Activated CD8-positive, alpha-beta T cell treated with anti-CD3 and anti-CD28 coated beads for 36 hours (primary cell): Measurements from ENCODE around the gene RGL1. TPM values are rescaled to one million over a fixed set of nuclear protein-coding genes. Genes with fewer than 3 reads are reported as not detected.
A peak's percentile ranks its signal among the peaks of the same experiment; 100 is the strongest.

Experiments
- ATAC-seq: fragments of 200-7000 bp; cut with Tn5 transposase; one replicate; pipeline ENCODE4 v1.10.0; 2021; ENCODE audit warnings: mild to moderate bottlenecking, moderate library complexity
- CTCF ChIA-PET: fragments of 350-600 bp; sonication (Branson Sonifier 250); formaldehyde crosslinking; loops from one replicate; lab custom pipeline; 2021; ENCODE audit warnings: antibody characterized with exemption; lab: Charles Lee
- POLR2A ChIA-PET: fragments of 350-600 bp; sonication (Branson Sonifier 250); formaldehyde crosslinking; loops from one replicate; lab custom pipeline; 2021; ENCODE audit warnings: antibody characterized with exemption; lab: Charles Lee
- DNase-seq: peaks from one replicate; pipeline ENCODE4 v3.0.0-alpha.2; 2020
- H3K27ac Mint-ChIP-seq: one replicate; pipeline ENCODE4 v1.8.0; 2021; ENCODE audit warnings: mild to moderate bottlenecking, mixed read lengths
- H3K27me3 Mint-ChIP-seq: one replicate; pipeline ENCODE4 v1.8.0; 2021; ENCODE audit warnings: mixed read lengths
- H3K36me3 Mint-ChIP-seq: one replicate; pipeline ENCODE4 v1.8.0; 2021; ENCODE audit warnings: low read depth, mixed read lengths
- H3K4me1 Mint-ChIP-seq: one replicate; pipeline ENCODE4 v1.8.0; 2021; ENCODE audit warnings: low read depth, mixed read lengths
- H3K4me3 Mint-ChIP-seq: one replicate; pipeline ENCODE4 v1.8.0; 2021; ENCODE audit warnings: mild to moderate bottlenecking, moderate library complexity, mixed read lengths
- H3K9me3 Mint-ChIP-seq: one replicate; pipeline ENCODE4 v1.8.0; 2021; ENCODE audit warnings: mixed read lengths
- intact Hi-C: fragments of 100-400 bp; cut with micrococcal nuclease; formaldehyde crosslinking; loops from one replicate; pipeline ENCODE4 v1.10.0; 2022
- total RNA-seq, 2 experiments: library from RNA; stranded (reverse); gene quantifications; one replicate each; pipeline ENCODE4 v1.2.3, GENCODE V29; 2021
- TF ChIP-seq, protein P1 (sequence below): fragments of 200-600 bp; IDR thresholded peaks from one replicate; pipeline ENCODE4 v1.8.0; 2022; ENCODE audit warnings: antibody characterized with exemption, mild to moderate bottlenecking

Gene RGL1
- total RNA-seq, 2 experiments from 2014 or later = 1.2 to 1.3 TPM

DNA sequence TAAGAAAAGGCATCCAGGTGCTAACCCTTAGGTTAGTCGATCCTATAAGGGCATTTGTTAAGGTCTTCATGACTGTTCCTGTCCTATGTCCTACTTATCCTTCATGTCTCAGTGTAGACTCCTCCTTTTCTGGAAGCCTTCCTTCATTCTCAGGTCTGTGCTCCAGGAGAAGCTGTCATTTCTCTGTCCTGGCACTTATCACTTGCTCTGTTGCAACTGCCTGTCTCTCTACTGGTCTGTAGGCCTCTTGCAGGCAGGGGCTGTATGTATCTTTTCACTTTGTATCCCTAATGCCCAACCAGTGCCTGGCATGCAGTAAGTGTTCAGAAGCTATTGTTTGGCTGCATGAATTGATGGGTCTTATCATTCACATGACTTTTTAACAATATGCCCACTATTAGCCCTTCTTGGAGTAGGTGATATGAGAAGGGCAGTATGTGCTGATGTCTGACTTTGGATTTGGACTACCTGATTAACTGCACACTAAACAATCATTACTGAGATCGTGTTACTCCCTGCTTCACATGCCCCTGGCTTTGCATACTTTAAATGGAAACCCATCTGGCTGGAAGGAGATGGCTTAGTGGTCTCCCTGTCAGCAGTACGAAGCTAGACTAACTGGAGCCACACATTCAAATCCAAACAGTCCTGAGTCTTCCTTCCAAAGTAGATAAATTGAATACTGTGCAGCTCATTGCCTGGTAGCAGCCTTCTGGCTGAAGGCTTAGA is 88.8 kb downstream of the RGL1 start:
- TF ChIP-seq, protein P1, sequence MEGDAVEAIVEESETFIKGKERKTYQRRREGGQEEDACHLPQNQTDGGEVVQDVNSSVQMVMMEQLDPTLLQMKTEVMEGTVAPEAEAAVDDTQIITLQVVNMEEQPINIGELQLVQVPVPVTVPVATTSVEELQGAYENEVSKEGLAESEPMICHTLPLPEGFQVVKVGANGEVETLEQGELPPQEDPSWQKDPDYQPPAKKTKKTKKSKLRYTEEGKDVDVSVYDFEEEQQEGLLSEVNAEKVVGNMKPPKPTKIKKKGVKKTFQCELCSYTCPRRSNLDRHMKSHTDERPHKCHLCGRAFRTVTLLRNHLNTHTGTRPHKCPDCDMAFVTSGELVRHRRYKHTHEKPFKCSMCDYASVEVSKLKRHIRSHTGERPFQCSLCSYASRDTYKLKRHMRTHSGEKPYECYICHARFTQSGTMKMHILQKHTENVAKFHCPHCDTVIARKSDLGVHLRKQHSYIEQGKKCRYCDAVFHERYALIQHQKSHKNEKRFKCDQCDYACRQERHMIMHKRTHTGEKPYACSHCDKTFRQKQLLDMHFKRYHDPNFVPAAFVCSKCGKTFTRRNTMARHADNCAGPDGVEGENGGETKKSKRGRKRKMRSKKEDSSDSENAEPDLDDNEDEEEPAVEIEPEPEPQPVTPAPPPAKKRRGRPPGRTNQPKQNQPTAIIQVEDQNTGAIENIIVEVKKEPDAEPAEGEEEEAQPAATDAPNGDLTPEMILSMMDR = no peak
- ChIA-PET CTCF (interaction anchor here (1.3 to 2.2 kb wide), 3 partner anchors 22 to 238 kb away, joined by 4 to 6 read pairs (median 4); no protein-coding TSS in a partner anchor), POLR2A (interaction anchor here (2.0 kb wide), 1 partner anchor 22 kb away, joined by 4 read pairs; no protein-coding TSS in a partner anchor)
- Mint-ChIP-seq H3K4me1 (peaks cover 24% of the 10 kb centered on the region), H3K36me3 (no peaks in the 10 kb centered on the region), H3K27ac (no peak overlapping the region), H3K27me3 (no peaks in the 10 kb centered on the region), H3K9me3 (no peaks in the 10 kb centered on the region), H3K4me3 (no peak overlapping the region)
- intact Hi-C loops = no loop called here
- DNase-seq = no peak
- ATAC-seq = no peak

DNA sequence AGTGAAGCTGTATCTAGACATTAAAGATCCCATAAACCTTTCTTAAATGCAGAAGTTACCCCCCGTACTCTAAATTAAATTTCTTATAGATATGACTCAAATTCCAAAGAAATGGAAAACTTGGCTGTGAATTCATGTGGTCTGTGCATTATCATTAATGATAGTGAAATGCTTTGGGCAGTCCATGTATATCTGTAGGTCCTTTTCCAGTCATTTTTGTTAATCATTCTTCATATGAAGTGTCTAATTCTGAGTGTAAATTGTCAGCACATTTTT is 89.3 kb downstream of the RGL1 start:
- ChIA-PET CTCF (interaction anchor here (1.5 to 2.2 kb wide), 2 partner anchors 22 to 209 kb away, joined by 4 to 6 read pairs; no protein-coding TSS in a partner anchor), POLR2A (interaction anchor here (2.0 kb wide), 1 partner anchor 22 kb away, joined by 4 read pairs; no protein-coding TSS in a partner anchor)
- Mint-ChIP-seq H3K9me3 (no peaks in the 10 kb centered on the region), H3K27me3 (no peaks in the 10 kb centered on the region), H3K4me3 (no peak overlapping the region), H3K36me3 (no peaks in the 10 kb centered on the region), H3K4me1 (peaks cover 19% of the 10 kb centered on the region), H3K27ac (no peak overlapping the region)
- TF ChIP-seq, protein P1 = no peak
- intact Hi-C loops = no loop called here
- ATAC-seq (no peak), DNase-seq (no peak)

DNA sequence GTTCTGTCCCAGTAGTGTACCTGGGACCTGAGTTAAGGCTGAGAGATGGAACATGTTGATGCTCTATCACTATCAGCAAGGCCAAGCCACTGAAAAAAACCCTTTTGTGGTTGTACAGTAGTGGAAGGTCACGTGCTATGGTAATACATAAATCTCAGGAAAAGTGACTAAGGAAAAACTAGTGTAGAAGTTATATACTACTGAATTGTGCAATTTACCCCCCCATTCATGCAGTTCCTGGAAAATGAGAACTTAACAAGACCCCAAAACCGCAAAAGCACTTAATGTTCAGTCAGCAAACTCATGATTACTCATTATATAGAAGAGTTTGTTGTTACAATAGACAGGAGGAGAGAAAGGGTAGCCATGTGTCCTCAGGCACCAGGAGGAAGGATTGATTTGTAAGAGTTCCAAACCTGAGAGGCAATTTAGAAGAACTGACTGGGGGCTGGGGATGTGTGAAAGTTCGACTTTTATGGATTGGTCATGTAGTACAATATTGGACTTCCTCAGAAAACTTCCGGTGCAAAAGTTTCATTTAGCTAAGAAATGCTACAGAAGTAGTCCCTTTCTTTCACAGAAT is 91.6 kb downstream of the RGL1 start:
- POLR2A ChIA-PET = no interaction called here
- TF ChIP-seq, protein P1 = no peak
- Mint-ChIP-seq H3K9me3 (no peaks in the 10 kb centered on the region), H3K36me3 (no peaks in the 10 kb centered on the region), H3K27ac (no peak overlapping the region), H3K4me1 (peaks cover 13% of the 10 kb centered on the region), H3K27me3 (no peaks in the 10 kb centered on the region), H3K4me3 (no peak overlapping the region)
- ATAC-seq = peak; percentile 42
- intact Hi-C loops = no loop called here
- DNase-seq = no peak
- CTCF ChIA-PET = interaction anchor here (0.6 to 6.0 kb wide), 2 partner anchors 19 to 207 kb away, joined by 3 to 23 read pairs; no protein-coding TSS in a partner anchor

DNA sequence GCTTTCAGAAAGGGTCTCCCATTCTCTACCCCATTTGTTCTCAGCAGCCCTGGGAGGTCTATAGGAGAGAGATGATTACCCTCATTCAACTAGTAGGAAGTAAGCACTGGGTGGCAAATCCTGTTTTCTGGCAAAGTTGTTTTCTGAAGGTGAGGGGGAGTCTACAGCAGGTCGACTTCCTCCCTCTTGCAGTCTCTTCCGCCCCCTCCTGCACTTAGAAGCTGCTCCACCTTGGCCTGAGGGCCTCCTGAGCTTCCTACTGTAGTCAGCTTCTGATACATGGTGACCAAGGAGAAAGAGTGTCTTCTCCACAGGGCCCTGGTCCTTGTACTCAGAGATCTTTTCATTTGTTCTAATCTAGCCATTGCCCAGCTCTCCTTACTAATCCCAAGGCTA is 93.1 kb downstream of the RGL1 start:
- Mint-ChIP-seq H3K27ac (no peak overlapping the region), H3K4me3 (no peak overlapping the region), H3K9me3 (no peaks in the 10 kb centered on the region), H3K27me3 (no peaks in the 10 kb centered on the region), H3K4me1 (peaks cover 18% of the 10 kb centered on the region), H3K36me3 (no peaks in the 10 kb centered on the region)
- no peak for ATAC-seq
- POLR2A ChIA-PET = interaction anchor here (1.4 kb wide), 1 partner anchor 10 kb away, joined by 4 read pairs; no protein-coding TSS in a partner anchor
- TF ChIP-seq, protein P1 = no peak
- intact Hi-C loops = no loop called here
- no peak for DNase-seq
- CTCF ChIA-PET = interaction anchor here (0.7 to 6.0 kb wide), 5 partner anchors 10 to 242 kb away, joined by 3 to 23 read pairs (median 3); no protein-coding TSS in a partner anchor

DNA sequence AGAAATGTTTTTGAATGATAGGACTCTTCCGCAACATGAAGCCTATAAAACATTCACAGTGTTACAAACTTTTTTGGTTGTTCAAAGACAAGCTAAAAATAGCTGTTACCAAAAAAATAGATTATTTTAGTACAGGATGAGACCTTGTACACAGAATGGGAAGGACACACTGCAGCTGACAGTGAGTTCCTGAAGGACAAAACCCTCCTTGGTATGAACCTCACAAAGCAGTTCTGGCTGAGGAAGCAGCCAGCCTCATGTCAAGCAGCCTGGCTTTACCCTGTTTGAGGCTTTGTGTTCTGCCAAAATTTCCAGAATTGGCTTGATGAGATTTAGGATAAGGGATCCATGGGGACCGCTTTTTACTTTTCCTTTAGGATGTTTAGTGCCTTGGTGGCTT is 93.7 kb downstream of the RGL1 start:
- POLR2A ChIA-PET = interaction anchor here (0.7 to 1.4 kb wide), 2 partner anchors 9 to 56 kb away, joined by 3 to 4 read pairs; no protein-coding TSS in a partner anchor

More for the DNA sequence above, 93.7 kb downstream of the RGL1 start:
- H3K27ac Mint-ChIP-seq = no peak overlapping the region
- no peak overlapping the region for H3K4me3 Mint-ChIP-seq
- TF ChIP-seq, protein P1 = no peak
- intact Hi-C loops = no loop called here
- DNase-seq = no peak
- peaks cover 18% of the 10 kb centered on the region for H3K4me1 Mint-ChIP-seq
- CTCF ChIA-PET = interaction anchor here (0.7 to 6.0 kb wide), 5 partner anchors 11 to 243 kb away, joined by 3 to 23 read pairs (median 3); no protein-coding TSS in a partner anchor
- no peaks in the 10 kb centered on the region for H3K27me3 Mint-ChIP-seq
- H3K9me3 Mint-ChIP-seq = no peaks in the 10 kb centered on the region
- H3K36me3 Mint-ChIP-seq = no peaks in the 10 kb centered on the region
- no peak for ATAC-seq
